ENCODE measurements around the gene NUDT8.
"Not testable (repeated sequence)": the region's sequence is repeated elsewhere in the genome, so short reads cannot be mapped to it uniquely, and the experiment has no call there.

NUDT8 gene

DNA sequence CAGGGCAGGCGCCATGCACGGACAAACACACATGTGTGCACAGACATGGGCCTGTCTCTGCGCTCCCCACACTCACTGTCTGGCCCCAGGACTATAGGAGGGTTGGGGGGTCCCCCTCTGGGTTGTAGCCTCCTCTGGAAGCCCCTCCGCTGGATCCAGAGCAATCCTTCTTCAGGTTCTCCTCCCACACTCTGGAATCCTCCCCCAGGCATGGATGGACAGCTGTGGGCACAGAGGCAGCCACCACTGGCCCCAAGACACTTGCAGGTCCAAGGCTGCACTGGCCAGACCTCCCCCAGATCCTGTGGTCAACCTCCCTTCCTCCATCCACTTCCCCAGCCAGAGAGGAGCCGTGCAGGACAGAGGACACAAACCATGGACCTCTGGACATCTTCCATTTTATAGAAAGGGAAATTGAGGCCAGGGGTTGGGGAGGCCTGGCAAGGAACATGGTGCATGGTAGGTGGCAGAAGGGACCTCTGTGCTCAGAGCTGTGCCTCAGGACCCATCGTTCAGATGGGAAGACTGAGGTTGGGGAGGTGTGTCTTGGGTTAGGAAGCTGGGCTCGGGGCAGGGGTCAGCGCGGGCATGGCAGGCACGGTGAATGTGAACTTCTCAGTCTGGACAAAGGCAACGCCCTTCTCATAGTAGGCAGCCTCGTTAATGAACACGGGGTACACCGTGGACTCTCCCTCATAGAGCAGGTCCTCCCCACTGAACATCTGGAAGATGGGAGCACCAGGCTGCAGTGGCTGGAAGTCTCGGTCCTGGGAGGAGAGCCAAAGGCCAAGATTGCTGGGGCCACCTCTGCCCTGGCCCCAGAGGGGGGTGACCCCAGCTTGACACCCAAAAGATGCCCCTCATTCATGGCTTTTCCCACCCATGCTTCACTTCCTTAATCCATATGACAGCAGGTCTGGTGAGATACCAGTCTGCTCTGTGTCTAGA, 12.7 kb upstream of the NUDT8 start:
- DNase-seq (ENCODE audit: low read depth in 2 of 2), result no peak

GRCh38 chr11:67641338-67642172, 11.8 kb upstream of the NUDT8 start:
- DNase-seq (ENCODE audit: low read depth in 2 of 2), result no peak

DNA sequence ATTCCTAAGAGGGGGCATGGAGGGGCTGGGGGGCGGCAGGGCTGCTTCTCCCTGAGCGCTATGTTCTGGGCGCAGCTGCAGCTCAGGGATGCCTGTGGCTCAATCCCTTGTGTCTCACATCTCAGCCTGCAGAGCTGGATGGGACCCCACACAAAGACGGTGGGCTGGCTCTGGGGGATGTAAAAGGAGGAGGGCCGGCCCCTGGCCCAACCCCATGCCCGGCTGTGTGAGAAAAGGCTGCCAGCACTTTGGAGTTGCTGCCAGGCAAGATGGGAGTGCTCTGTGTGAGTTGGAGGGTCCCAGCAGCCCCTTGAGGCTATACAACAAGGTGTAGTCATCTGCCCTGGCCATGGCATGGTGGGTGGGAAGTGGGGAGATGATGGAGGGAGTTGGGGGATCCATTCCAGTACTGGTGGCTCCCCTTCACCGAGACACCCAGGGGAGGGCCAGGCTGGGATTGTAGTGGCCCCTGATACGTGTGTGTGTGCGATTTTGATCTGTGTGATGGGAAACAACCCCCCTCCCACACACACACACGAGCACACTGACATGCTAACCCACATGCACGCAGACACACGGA, 11.1 kb upstream of the NUDT8 start:
- DNase-seq (ENCODE audit: low read depth in 2 of 2), result no peak

DNA sequence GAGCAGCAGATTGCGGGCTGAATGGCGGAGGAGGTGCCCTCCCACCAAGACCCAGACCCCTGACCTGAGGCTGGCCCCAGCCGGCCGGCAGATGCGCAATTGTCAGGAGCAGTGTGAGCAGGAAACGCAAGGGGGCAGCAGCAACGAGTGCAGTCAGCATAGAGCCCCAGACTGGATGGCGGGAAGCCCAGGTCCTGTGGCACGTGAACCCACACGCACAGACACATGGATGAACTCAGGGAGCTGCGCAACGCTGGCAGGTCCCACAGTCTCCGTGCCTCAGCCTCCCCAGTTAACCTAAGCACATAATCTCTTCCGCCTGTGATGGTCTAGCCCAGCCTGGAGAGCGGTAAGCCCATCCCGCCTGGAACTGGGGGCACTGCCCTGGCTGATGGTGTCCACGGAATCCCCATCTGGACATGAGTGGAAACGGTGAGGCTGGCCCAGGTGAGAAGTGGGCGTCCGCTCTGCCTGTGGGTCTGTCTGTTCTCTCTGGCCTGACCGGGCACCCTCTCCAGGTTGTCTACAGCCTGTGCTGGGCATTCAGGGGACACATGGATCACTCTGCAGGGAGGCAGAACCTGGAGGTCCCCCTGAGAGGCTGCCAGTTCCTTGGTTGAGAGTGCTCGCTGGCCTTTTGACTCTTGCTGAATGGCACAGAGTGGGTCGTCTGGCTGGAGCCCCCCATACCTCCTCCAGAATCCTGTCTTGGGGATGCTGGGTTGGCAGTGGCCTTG, 10.5 kb upstream of the NUDT8 start:
- DNase-seq (ENCODE audit: low read depth in 2 of 2), result no peak

- no peak for DNase-seq (ENCODE audit: low read depth in 2 of 2)
These were observed 9.7 kb upstream of the NUDT8 start, which contains the start of gene TBX10 for GRCh38 chr11:67639438-67639859. Gene TBX10, minus strand, starts transcription at chr11:67639763. Its CDS starts 291 bp downstream, at chr11:67639472.

DNA sequence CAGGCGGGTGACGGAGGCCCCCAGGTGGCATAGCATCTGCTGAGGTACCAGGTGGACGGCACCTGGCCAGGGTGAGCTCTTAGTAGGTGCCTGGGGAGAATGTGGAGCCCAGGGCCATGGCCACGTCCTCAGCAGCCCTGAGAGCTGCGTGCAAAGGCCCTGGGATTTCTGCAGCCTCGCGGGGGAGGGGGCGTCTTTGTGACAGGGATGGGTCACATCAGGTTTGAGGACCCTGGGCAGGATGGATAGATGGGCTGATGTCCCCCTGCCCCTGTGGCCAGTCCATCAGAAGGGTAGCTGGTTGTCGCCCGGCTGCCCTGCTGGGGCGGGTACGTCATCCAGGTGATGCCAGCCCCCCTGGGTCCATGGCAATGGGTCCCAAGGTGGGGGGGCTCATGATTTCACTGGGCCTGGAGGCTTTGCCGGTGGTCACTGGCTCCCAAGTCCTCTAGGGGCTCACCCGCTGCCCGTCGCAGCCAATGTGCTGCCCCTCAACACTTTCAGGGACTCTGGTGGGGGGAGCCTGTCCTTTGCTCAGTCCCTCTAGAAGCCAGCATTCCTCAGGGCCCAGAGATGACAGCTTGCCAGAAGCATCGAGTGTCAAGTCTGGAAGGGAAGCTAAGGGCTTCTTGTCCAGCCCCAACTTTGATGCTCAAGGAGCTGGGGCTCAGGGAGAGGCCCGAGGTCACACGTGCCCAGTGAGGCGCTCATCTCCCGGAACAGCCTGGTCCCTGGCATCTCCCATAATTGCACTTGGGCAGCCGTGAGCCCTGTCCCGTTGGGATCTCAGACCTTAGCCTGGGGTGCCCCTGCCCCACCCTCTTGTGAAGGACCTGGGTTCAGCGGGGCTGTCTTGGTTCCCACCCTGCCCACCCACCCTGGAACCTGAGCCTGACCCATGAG, 9.0 kb upstream of the NUDT8 start:
- no peak for DNase-seq (ENCODE audit: low read depth in 2 of 2)

DNA sequence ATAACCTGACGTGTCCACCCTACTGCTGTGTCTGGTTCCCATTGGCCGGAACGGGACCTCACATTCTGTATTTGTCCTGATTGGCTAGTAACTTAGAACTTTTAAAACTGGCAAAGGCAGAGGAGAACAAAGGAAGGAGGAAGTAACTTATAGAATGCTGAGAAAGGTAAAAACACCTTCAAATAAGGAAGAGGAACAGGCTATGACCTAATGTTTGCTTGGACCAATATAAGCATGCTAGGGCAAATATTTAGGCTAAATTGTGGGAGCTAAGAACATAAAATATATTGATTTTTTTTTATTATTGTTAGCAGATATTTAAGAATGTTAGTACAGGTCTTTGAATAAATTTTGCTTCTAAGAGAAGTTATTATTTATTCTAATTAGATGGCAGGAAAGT, 7.7 kb upstream of the NUDT8 start:
- not testable (repeated sequence) for DNase-seq (ENCODE audit: low read depth in 2 of 2)

GRCh38 chr11:67636962-67637361, 7.2 kb upstream of the NUDT8 start:
- no peak for DNase-seq (ENCODE audit: low read depth in 2 of 2)

- DNase-seq (ENCODE audit: low read depth in 2 of 2), result no peak
These were observed 5.4 kb upstream of the NUDT8 start for GRCh38 chr11:67635231-67635521.

DNA sequence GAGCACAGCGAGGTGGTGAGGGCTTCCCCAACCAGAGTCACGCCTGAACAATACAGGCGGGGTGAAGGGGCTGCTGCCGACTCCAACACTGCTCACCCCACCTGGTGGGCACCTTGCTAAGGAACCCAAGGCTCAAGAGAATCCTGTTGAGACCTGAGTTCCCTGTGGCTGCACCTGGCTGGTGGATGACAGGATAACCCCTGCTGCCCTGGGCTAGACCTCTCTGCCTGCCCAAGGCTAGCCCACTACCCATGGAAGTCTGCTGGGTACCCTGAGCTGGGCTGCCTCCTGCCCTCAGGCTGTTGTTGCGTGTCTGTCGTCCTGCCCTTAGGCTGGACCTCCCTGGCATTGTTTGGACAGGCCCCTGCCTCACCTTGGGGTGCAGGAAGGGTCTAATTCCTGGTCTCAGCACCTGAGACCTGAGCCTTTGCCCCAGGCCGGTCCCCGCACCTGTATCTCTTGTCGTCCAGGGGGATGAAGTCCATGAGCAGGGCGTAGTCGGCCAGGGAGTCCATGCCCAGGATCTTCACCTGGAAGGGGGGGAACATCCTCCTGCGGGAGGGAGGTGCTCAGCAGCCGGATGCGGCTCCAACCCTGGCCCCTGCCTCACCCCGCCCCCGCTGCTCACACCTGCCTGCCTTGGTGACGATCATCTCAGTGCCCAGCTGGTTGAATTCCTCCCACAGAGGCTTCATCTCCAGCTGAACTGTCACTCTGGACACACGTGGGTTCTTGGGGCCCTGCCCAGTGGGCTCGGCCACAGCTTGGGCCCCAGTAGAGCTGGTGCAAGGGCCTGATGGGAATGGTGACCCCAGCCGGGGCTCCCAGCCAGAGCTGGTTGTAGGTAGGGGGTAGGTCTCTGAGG, 4.9 kb upstream of the NUDT8 start:
- no peak for DNase-seq (ENCODE audit: low read depth in 2 of 2)

DNA sequence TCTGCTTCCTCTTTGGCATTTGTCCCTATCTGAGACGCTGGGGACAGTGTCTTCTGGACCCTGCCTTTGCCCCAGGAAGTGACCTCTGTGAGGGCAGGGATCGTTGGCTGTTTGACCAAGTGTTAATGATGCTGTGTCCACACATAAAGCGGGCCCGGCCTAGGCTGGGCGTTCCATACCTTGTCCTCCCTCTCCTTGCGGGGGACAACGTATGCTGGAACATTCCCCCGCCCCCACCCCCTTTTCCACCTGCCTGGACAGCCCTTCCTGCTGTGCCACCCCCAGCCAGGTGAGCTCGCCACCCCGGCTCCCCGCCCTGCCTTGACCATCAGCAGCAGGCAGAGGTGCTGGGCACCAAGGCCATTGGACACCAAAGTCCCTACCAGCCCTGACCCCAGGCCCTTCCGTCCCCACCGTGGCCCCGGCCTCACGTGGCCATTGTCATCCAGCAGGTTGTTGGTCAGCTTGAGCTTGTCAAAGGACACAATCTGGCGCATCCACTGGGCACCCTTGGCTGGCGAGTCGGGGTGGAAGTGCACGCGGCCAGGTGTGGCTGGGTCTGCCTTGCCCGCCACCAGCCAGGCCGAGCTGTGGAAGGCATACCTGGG, 4.1 kb upstream of the NUDT8 start:
- no peak for DNase-seq (ENCODE audit: low read depth in 2 of 2)

- DNase-seq (ENCODE audit: low read depth in 2 of 2), result no peak
These were observed 3.4 kb upstream of the NUDT8 start for GRCh38 chr11:67632982-67633755.

DNA sequence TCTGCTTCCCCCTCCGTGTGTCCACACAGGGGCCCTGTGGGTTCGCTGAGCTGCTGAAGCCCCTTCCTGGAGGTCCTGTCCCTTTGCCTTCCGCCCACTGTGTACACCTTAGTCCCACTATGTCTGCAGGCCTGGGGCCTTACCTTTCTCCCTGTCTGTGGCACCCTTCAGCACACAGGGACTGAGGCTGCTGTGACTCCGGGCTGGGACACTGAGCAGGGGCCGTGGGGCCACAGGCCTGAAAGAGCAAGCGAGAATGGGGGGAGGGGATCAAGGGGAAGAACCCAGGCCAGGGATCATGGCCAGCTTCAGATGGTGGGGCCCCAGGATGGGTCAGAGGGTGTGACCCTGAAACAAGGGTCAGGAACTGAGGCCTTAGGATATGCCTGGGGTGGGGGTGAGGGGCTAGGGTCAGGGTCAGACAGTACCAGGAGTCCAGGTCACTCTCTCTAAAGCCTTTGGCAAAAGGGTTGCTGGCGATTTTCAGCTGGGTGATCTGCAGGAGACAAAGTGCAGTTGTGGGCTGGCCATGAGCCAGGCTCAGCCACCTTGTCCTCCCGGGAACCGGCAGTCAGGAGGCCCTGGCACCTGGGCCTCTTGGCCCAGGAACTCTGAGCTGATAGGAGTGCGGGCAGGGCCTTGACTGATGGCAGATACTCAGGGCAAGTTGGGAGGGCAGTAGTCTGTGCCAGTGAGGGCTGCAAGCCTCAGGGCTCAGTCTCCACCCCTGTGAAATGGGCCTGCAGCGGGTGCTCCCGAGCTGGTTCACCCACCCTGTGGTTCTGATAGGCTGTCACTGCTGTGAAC, 2.6 kb upstream of the NUDT8 start:
- no peak for DNase-seq (ENCODE audit: low read depth in 2 of 2)

GRCh38 chr11:67631853-67632174, 2.1 kb upstream of the NUDT8 start:
- DNase-seq (ENCODE audit: low read depth in 2 of 2), result no peak

- DNase-seq (ENCODE audit: low read depth in 2 of 2), result no peak
These were observed 1.7 kb upstream of the NUDT8 start for GRCh38 chr11:67631411-67631810.

DNA sequence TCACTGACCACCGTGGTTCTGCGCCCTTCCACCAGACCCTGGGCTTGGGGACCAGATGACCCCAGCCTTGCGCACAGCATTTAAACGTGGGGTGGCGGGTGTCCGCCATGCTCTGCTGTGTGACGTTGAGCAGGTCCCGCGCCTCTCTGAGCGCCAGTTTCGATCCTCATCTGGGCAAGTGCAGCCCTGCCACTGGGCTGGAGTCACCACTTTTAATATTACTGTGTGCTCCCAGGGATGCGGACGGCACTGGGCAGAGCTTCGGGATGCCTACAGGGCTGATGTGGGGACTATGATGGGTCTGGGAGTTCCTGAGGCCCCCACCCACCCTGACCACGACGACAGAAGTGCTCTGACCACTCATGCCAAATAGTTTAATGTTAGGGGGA, 1.2 kb upstream of the NUDT8 start:
- no peak for DNase-seq (ENCODE audit: low read depth in 2 of 2)

- DNase-seq (ENCODE audit: low read depth in 2 of 2), result peak; percentile 95 to 96
These were observed 648 bp upstream of the NUDT8 start for GRCh38 chr11:67630228-67630942.

All from stimulated activated CD4-positive, alpha-beta T cell treated with anti-CD3 and anti-CD28 coated beads, Interleukin-15, amount 100 ng/mL, for 48 hours (primary cell).